ENCODE data around the gene NOM1. TPM values are rescaled to one million over a fixed set of nuclear protein-coding genes. Genes with fewer than 3 reads are reported as not detected.

The NOM1 gene
- total and polyA plus RNA-seq, 2 donors (not counting 3 experiments of a cell fraction or from before 2014, with no cell fraction given), result 13.7 to 38.6 TPM

DNA sequence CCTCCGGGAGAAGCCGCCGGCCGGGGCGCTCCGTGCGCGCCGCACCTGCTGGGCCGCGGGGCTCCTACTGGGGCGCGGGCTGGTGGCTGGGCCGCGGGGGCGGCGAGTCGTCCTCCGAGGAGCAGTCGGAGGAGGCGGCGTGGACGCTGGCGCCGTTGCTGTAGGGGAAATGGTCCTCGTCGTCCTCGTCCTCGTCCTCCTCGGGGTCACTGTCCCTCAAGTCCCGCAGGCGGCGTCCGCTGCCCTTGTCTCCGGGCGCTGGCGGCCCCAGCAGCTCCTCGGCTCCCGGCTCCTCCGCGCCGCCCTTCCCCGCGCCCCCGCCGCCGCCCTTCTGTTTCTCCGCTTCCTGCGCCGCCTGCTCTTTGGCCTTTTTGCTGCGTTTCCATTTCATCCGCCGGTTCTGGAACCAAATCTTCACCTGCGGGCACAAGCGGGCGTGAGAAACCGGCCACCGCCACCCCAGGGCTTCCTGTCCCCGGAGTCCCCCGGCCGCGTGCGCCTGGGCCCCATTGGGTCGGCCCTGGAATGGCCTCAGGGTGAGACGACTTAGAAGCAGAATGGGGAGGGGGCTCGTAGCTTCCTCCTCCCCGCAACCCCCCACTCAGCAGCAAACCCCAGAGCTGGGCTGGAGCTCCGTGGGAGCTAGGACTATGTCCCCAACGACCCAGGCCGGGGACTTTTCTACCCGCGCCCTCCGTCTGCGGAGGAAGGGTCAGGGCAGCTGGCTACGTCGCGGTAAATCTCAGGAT, 56.1 kb downstream of the NOM1 start:
- ChIA-PET CTCF (no interaction called here), POLR2A (no interaction called here)

DNA sequence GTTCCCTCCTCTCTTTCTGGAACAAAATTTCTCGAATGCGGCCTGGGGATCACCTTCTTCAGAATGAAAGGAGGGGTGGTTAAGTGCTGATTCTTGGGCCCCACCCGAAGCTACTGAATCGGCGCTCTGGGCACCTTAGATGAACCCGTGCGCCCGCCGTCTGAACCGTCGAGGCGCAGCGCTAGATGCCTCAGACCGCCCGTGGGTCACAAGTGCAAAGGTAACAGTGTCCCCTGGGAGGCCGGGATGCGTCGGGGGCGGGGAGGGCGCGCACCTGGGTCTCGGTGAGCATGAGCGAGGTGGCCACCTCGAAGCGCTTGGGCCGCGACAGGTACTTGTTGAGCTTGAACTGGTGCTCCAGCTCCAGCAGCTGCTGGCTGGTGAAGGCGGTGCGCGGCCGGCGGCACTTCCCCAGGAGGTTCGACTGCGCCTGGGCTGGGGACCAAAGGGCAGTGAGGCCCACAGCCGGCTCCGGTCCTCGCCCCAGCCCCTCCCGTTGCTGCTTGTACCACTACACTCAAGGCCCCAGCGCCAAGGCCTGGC, 56.8 kb downstream of the NOM1 start:
- no peaks in the 10 kb centered on the region for H3K9me1 ChIP-seq (replicated peaks; ENCODE audit: control insufficient read depth, extremely low read depth, insufficient read depth, low read length)
- TF ChIP-seq, protein P1, sequence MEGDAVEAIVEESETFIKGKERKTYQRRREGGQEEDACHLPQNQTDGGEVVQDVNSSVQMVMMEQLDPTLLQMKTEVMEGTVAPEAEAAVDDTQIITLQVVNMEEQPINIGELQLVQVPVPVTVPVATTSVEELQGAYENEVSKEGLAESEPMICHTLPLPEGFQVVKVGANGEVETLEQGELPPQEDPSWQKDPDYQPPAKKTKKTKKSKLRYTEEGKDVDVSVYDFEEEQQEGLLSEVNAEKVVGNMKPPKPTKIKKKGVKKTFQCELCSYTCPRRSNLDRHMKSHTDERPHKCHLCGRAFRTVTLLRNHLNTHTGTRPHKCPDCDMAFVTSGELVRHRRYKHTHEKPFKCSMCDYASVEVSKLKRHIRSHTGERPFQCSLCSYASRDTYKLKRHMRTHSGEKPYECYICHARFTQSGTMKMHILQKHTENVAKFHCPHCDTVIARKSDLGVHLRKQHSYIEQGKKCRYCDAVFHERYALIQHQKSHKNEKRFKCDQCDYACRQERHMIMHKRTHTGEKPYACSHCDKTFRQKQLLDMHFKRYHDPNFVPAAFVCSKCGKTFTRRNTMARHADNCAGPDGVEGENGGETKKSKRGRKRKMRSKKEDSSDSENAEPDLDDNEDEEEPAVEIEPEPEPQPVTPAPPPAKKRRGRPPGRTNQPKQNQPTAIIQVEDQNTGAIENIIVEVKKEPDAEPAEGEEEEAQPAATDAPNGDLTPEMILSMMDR (IDR thresholded peaks at IDR 0.05; ENCODE audit: extremely low read depth in 1 of 2, insufficient read depth in 1 of 2, low read depth in 1 of 2, low read length in 2 of 2), result no peak
- TF ChIP-seq EZH2 (IDR thresholded peaks at IDR 0.05; ENCODE audit: borderline replicate concordance, low read depth, low read length, severe bottlenecking), result peak; percentile 57
- H4K20me1 ChIP-seq (replicated peaks; ENCODE audit: control insufficient read depth, extremely low read depth, insufficient read depth, low read length), result no peaks in the 10 kb centered on the region
- FAIRE-seq, result no peak
- no peaks in the 10 kb centered on the region for H3K36me3 ChIP-seq (ENCODE audit: control insufficient read depth in 2 of 2, extremely low read depth in 1 of 2, insufficient read depth in 2 of 2, low read length in 2 of 2)
- no TSS peak for BruUV-seq (replicated peaks)
- H3K4me2 ChIP-seq (ENCODE audit: insufficient read depth, low read length), result no peak overlapping the region
- no peak overlapping the region for H3K4me3 ChIP-seq (replicated peaks in 1 of 3; ENCODE audit: insufficient read depth in 1 of 3, low read depth in 1 of 3, low read length in 3 of 3)
- no peaks in the 10 kb centered on the region for H3K79me2 ChIP-seq (ENCODE audit: control insufficient read depth, insufficient read depth, low read length)
- no peak overlapping the region for H2AFZ ChIP-seq (ENCODE audit: low read depth, low read length)
- peaks cover 69 to 96% of the 10 kb centered on the region in 2 experiments for H3K27me3 ChIP-seq (ENCODE audit: control insufficient read depth in 2 of 2, insufficient read depth in 2 of 2, low read length in 2 of 2)
- ChIA-PET CTCF (no interaction called here), POLR2A (no interaction called here)
- H3K9me3 ChIP-seq (replicated peaks; ENCODE audit: control insufficient read depth, insufficient read depth, low read length), result no peaks in the 10 kb centered on the region
- H3K9ac ChIP-seq (replicated peaks; ENCODE audit: extremely low read depth, insufficient read depth, low read length), result no peak overlapping the region
- dilution Hi-C loops (cut with MboI; ENCODE audit: extremely low pct_ligation_motif_present, low sequenced_read_pairs) (no loop called here), intact Hi-C loops (cut with micrococcal nuclease) (no loop called here)
- H3K27ac ChIP-seq (ENCODE audit: insufficient read depth, low read depth, low read length), result no peak overlapping the region
- no peaks in the 10 kb centered on the region for H3K4me1 ChIP-seq (ENCODE audit: control insufficient read depth, extremely low read depth, insufficient read depth, low read length)
- no peak for DNase-seq (ENCODE audit: low read depth, low spot score)

More for the DNA sequence above, 56.1 kb downstream of the NOM1 start:
- H3K9me3 ChIP-seq (replicated peaks; ENCODE audit: control insufficient read depth, insufficient read depth, low read length), result no peaks in the 10 kb centered on the region
- peaks cover 3% of the 10 kb centered on the region for H3K4me1 ChIP-seq (ENCODE audit: control insufficient read depth, extremely low read depth, insufficient read depth, low read length)
- intact Hi-C loops (cut with micrococcal nuclease), result no loop called here
- DNase-seq (ENCODE audit: low read depth, low spot score) (no peak), FAIRE-seq (no peak)
- dilution Hi-C loops (cut with MboI; ENCODE audit: extremely low pct_ligation_motif_present, low sequenced_read_pairs), result no loop called here
- no peak overlapping the region for H3K9ac ChIP-seq (replicated peaks; ENCODE audit: extremely low read depth, insufficient read depth, low read length)
- no peak overlapping the region for H3K4me3 ChIP-seq (replicated peaks in 1 of 3; ENCODE audit: insufficient read depth in 1 of 3, low read depth in 1 of 3, low read length in 3 of 3)
- H2AFZ ChIP-seq (ENCODE audit: low read depth, low read length), result no peak overlapping the region
- BruUV-seq (replicated peaks), result no TSS peak
- H3K9me1 ChIP-seq (replicated peaks; ENCODE audit: control insufficient read depth, extremely low read depth, insufficient read depth, low read length), result no peaks in the 10 kb centered on the region
- TF ChIP-seq MYC (IDR thresholded peaks at IDR 0.05; ENCODE audit: low read depth, low read length), result no peak
- peak; percentile 84 for TF ChIP-seq EZH2 (IDR thresholded peaks at IDR 0.05; ENCODE audit: borderline replicate concordance, low read depth, low read length, severe bottlenecking)
- H3K27me3 ChIP-seq (ENCODE audit: control insufficient read depth in 2 of 2, insufficient read depth in 2 of 2, low read length in 2 of 2), result peaks cover 70 to 96% of the 10 kb centered on the region in 2 experiments
- no peak overlapping the region for H3K4me2 ChIP-seq (ENCODE audit: insufficient read depth, low read length)
- H3K36me3 ChIP-seq (ENCODE audit: control insufficient read depth in 2 of 2, extremely low read depth in 1 of 2, insufficient read depth in 2 of 2, low read length in 2 of 2), result no peaks in the 10 kb centered on the region
- no peaks in the 10 kb centered on the region for H4K20me1 ChIP-seq (replicated peaks; ENCODE audit: control insufficient read depth, extremely low read depth, insufficient read depth, low read length)
- H3K27ac ChIP-seq (ENCODE audit: insufficient read depth, low read depth, low read length), result no peak overlapping the region
- no peaks in the 10 kb centered on the region for H3K79me2 ChIP-seq (ENCODE audit: control insufficient read depth, insufficient read depth, low read length)

Data from endothelial cell of umbilical vein (primary cell).